ENCODE data around the gene GDI1. TPM values are rescaled to one million over a fixed set of nuclear protein-coding genes. Genes with fewer than 3 reads are reported as not detected.

The GDI1 gene
- total RNA-seq, 1 donor from 2014 or later, result 79.3 TPM

- Histone ChIP-seq H3K4me1 (no peaks in the 10 kb centered on the region), H3K27ac (replicated peaks) (no peak overlapping the region), H3K27me3 (ENCODE audit: low read depth) (no peaks in the 10 kb centered on the region), H3K9me3 (replicated peaks) (no peaks in the 10 kb centered on the region), H3K4me3 (no peak overlapping the region), H3K36me3 (peaks cover 28% of the 10 kb centered on the region)
- no peak for TF ChIP-seq CTCF (IDR thresholded peaks at IDR 0.05; ENCODE audit: borderline replicate concordance)
- intact Hi-C loops (cut with micrococcal nuclease), result no loop called here
- DNase-seq, result no peak
Measured at GRCh38 chrX:154467556-154467955, 30.6 kb downstream of the GDI1 start.

DNA sequence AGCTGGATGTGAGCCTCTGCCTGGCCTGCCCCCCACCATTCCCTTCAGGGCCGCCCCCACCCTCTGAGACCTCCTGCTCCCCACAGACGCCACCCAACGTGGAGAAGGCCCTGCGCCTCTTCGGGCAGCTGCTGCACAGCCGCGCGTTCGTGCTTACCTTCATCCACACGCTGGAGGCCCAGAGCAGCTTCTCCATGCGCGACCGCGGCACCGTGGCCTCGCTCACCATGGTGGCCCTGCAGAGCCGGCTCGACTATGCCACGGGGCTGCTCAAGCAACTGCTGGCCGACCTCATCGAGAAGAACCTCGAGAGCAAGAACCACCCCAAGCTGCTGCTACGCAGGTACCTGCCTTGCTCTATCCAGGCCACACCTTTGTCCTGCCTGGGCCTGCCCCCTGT is 31.3 kb downstream of the GDI1 start:
- no peak overlapping the region for H3K4me3 ChIP-seq
- intact Hi-C loops (cut with micrococcal nuclease), result no loop called here
- TF ChIP-seq CTCF (IDR thresholded peaks at IDR 0.05; ENCODE audit: borderline replicate concordance), result no peak

GRCh38 chrX:154469114-154469513 is 32.2 kb downstream of the GDI1 start:
- no peak for TF ChIP-seq CTCF (IDR thresholded peaks at IDR 0.05; ENCODE audit: borderline replicate concordance)
- H3K27me3 ChIP-seq (ENCODE audit: low read depth), result no peaks in the 10 kb centered on the region
- H3K36me3 ChIP-seq, result peaks cover 24% of the 10 kb centered on the region
- H3K9me3 ChIP-seq (replicated peaks), result no peaks in the 10 kb centered on the region
- H3K27ac ChIP-seq (replicated peaks), result no peak overlapping the region
- H3K4me3 ChIP-seq, result no peak overlapping the region
- intact Hi-C loops (cut with micrococcal nuclease), result no loop called here
- no peak for DNase-seq
- no peaks in the 10 kb centered on the region for H3K4me1 ChIP-seq

More for the DNA sequence above, 31.3 kb downstream of the GDI1 start:
- no peaks in the 10 kb centered on the region for H3K9me3 ChIP-seq (replicated peaks)
- no peak for DNase-seq
- H3K27me3 ChIP-seq (ENCODE audit: low read depth), result no peaks in the 10 kb centered on the region
- H3K27ac ChIP-seq (replicated peaks), result no peak overlapping the region
- H3K4me1 ChIP-seq, result no peaks in the 10 kb centered on the region
- H3K36me3 ChIP-seq, result peaks cover 28% of the 10 kb centered on the region

- no peak for TF ChIP-seq CTCF (IDR thresholded peaks at IDR 0.05; ENCODE audit: borderline replicate concordance)
- intact Hi-C loops (cut with micrococcal nuclease), result no loop called here
- Histone ChIP-seq H3K36me3 (peaks cover 24% of the 10 kb centered on the region), H3K4me1 (no peaks in the 10 kb centered on the region), H3K4me3 (no peak overlapping the region), H3K27ac (replicated peaks) (no peak overlapping the region), H3K27me3 (ENCODE audit: low read depth) (no peaks in the 10 kb centered on the region), H3K9me3 (replicated peaks) (no peaks in the 10 kb centered on the region)
- DNase-seq, result no peak
Measured at GRCh38 chrX:154469880-154470279, 32.9 kb downstream of the GDI1 start.

- Histone ChIP-seq H3K36me3 (peaks cover 23% of the 10 kb centered on the region), H3K27ac (replicated peaks) (no peak overlapping the region), H3K4me1 (no peaks in the 10 kb centered on the region), H3K9me3 (replicated peaks) (no peaks in the 10 kb centered on the region), H3K4me3 (no peak overlapping the region), H3K27me3 (ENCODE audit: low read depth) (no peaks in the 10 kb centered on the region)
- no peak for TF ChIP-seq CTCF (IDR thresholded peaks at IDR 0.05; ENCODE audit: borderline replicate concordance)
- no peak for DNase-seq
- intact Hi-C loops (cut with micrococcal nuclease), result no loop called here
Measured at GRCh38 chrX:154470434-154470833, 33.5 kb downstream of the GDI1 start.

All from left ventricle myocardium inferior (tissue), 1 donor.